GM18907 (cell line): ENCODE data around the gene GSTK1.
"Not testable (repeated sequence)": the region's sequence is repeated elsewhere in the genome, so short reads cannot be mapped to it uniquely, and the experiment has no call there.

Source experiments
- ATAC-seq: cut with Tn5 transposase; IDR thresholded peaks from one replicate; pipeline ENCODE4 v1.9.1; 2021; ENCODE audit warnings: mild to moderate bottlenecking, moderate library complexity; ENCODE audit not compliant: unreplicated experiment

The GSTK1 gene

GRCh38 chr7:143265017-143265693 lies 1.9 kb downstream of the GSTK1 start:
- no peak for ATAC-seq

DNA sequence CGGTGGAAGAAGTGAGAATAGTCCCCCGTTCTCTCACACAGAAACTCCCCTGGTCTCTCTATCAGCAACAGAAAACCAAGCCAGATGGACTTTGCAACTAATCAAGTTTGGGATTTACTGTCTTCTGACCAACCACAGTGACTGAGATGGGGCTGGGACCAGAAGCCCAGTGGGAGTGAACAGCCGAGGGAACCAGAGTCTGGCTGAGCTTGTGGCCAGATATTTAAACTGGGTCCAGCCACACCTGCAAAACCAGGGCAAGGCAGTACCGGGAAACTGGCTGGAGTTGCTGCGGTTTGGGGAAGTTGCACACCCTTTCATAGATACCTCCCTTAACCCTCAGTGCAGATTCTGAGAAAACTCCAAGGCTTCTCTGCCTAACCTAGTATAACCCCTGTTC lies 6.0 kb downstream of the GSTK1 start:
- no peak for ATAC-seq

GRCh38 chr7:143271240-143271639 lies 8.0 kb downstream of the GSTK1 start:
- ATAC-seq: no peak

- ATAC-seq: no peak
Observed at GRCh38 chr7:143272871-143273270, 9.6 kb downstream of the GSTK1 start.

GRCh38 chr7:143279186-143280098 lies 16.2 kb downstream of the GSTK1 start:
- ATAC-seq: no peak

DNA sequence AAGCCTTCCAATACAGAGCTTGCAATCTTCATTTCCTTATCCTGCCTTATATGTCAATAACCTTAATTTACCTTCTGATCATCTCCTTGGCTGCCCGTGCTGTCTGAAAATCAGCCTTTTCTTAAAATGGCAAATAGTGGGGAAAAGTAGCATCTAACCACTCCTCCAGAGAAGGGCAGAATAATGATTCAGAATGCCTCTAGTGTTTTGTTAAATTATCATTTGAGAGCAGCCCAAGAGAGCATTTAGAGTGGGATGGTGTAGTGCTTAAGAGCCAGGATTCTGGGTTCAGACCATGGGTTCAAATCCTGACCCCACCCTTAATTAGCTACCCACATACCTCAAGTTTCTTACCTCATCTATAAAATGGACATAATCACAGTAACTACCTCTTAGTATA lies 16.9 kb downstream of the GSTK1 start:
- ATAC-seq: no peak

GRCh38 chr7:143280566-143280965 lies 17.3 kb downstream of the GSTK1 start:
- no peak for ATAC-seq

GRCh38 chr7:143281529-143281928 lies 18.3 kb downstream of the GSTK1 start:
- no peak for ATAC-seq

DNA sequence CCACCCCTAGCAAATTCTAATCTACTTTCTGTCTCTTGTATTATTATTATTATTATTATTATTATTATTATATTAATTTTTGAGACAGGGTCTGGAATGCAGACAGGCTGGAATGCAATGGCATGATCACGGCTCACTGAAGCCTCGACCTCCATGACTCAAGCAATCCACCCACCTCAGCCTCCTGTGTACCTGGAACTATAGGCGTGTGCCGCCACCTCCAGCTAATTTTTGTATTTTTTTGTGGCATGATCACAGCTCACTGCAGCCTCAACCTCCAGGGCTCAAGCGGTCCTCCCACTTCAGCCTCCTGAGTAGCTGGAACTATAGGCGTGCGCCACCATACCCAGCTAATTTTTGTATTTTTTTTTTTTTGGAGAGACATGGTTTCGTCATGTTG lies 18.9 kb downstream of the GSTK1 start:
- no peak for ATAC-seq

DNA sequence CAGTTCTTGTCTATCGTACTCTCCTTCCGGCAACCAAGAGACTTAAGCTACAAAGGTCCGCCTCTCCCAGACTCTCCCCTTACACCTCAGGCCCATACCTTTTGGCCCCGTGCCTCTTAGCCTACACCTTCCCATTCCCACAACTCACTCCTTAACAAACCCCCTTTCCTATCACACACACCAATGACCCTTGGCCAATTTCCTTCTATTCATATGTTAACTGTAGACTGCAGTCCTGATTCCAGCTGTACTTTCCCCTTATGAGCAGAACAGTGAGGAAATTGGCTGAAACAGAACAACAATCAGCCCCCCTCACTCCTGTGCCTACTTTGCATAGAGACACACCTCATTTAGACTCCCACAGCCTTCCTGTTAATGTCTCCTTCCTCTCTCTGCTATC lies 20.1 kb downstream of the GSTK1 start:
- no peak for ATAC-seq

- no peak for ATAC-seq
Observed at GRCh38 chr7:143284591-143285469, 21.6 kb downstream of the GSTK1 start, which contains the start of gene TMEM139. Gene TMEM139, plus strand, starts transcription at chr7:143284958. Its CDS starts 1,000 bp downstream, at chr7:143285958.

DNA sequence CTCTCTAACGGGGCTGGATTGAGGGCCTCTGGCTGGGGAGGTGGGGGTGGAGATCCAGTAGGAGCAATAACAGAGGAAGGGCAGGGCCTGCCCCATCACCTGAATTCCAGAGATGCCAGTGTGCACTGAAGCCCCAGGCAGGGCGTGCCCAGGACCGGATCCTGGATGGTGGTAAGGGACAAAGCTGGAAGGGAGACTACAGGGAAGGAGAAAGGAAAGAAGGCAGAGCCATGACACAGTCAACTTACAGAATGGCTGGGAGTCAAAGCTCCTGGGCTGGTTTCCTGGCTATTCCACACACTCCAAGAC lies 22.2 kb downstream of the GSTK1 start:
- ATAC-seq: no peak

DNA sequence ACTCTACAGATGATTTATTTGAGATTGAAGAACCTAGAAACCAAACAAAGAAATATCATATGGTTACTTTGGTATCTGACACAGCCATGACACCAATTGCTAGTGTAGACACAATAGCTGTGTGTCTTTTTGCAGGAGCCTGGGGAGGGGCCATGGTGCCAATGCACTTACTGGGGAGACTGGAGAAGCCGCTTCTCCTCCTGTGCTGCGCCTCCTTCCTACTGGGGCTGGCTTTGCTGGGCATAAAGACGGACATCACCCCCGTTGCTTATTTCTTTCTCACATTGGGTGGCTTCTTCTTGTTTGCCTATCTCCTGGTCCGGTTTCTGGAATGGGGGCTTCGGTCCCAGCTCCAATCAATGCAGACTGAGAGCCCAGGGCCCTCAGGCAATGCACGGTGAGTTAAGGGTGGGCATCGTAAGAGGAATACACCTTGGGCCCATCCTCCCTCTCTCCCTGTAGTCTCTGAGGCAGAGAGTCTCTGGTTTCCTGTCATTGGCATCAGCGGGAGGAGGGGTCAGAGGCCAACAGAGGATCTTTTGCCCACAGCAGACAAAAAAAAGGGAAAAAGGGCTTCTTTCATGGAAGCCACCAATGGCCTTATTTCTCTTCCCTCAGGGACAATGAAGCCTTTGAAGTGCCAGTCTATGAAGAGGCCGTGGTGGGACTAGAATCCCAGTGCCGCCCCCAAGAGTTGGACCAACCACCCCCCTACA lies 22.7 kb downstream of the GSTK1 start:
- no peak for ATAC-seq

DNA sequence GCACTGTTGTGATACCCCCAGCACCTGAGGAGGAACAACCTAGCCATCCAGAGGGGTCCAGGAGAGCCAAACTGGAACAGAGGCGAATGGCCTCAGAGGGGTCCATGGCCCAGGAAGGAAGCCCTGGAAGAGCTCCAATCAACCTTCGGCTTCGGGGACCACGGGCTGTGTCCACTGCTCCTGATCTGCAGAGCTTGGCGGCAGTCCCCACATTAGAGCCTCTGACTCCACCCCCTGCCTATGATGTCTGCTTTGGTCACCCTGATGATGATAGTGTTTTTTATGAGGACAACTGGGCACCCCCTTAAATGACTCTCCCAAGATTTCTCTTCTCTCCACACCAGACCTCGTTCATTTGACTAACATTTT lies 23.3 kb downstream of the GSTK1 start:
- no peak for ATAC-seq

- ATAC-seq: no peak
Observed at GRCh38 chr7:143287339-143287934, 24.2 kb downstream of the GSTK1 start.

GRCh38 chr7:143287935-143288826 lies 24.9 kb downstream of the GSTK1 start, which contains the start of gene CASP2:
Gene CASP2, plus strand, starts transcription at chr7:143288351. Its CDS starts 105 bp downstream, at chr7:143288456.
- peak; percentile 91 for ATAC-seq

- ATAC-seq: no peak
Observed at GRCh38 chr7:143288836-143289235, 25.6 kb downstream of the GSTK1 start.

DNA sequence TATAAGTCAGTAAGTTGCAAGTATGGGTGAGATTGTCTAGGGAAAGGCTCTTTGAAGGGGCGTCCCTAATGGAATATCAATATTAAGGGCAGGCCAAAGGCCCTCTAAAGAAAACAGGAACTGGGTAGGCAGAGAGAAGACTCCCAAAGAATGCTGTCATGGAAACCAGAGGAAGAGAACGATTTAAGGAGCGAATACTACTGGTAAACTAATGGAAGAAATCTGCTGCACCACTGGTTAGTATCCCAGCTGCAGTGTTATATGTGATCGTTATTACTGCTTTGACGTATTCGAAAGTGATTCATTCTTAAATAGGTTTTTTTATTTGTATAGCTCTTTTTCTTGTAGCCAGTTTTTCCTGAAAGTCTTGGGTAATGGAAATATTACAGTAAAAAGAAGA lies 26.2 kb downstream of the GSTK1 start:
- no peak for ATAC-seq

DNA sequence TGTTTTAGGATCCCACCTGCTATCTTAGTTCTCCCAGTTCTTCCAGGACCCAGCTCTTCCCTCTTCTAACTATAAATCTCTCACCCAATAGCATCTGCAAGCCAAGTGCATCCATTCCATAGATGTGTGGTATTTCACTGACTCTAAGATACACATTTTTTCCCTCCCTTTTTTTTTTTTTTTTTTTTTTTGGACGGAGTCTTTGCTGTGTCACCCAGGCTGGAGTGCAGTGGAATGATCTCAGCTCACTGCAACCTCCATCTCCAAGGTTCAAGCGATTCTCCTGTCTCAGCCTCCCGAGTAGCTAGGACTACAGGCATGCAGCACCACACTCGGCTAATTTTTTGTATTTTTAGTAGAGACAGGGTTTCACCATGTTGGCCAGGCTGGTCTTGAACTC lies 26.6 kb downstream of the GSTK1 start:
- ATAC-seq: not testable (repeated sequence)
